ENCODE measurements around the gene CHAF1A.

CHAF1A gene

DNA sequence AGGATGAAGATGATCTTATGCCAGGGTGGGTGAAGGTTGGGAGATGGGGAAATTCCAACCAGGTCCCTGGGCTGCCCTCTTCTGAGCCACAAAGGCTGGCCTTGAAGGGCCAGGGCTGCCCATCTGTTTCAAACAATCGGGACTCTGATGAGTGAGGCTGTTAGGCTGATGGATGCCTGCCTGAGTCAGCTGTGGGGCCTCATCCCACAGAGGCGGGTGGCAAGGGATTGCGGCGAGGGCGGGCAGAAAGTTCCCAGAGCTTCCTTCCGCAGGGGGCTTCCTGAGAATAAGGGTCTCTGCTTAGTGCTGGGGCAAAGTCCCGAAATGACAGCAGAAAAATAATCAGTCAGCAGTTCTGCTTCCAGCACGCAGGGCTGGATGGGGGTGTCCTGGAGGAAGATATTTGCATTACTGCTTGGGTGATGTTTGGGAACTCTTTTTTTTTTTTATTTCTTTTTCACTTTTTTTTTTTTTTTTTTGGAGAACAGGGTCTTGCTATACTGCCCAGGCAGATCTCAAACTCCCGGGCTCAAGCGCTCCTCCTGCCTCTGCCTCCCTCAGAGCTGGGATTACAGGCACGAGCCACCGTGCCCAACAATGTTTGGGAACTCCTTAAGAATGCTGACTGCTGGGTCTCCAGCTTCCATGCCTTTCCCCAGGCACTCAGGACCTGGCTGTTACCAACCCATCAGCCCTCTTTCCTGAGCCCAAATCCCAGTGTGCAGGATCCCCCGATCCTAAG, 16.2 kb upstream of the CHAF1A start:
- H3K27ac ChIP-seq, result no peak overlapping the region
- no peak for TF ChIP-seq ZFX (IDR thresholded peaks at IDR 0.05)
- TF ChIP-seq, protein P1, sequence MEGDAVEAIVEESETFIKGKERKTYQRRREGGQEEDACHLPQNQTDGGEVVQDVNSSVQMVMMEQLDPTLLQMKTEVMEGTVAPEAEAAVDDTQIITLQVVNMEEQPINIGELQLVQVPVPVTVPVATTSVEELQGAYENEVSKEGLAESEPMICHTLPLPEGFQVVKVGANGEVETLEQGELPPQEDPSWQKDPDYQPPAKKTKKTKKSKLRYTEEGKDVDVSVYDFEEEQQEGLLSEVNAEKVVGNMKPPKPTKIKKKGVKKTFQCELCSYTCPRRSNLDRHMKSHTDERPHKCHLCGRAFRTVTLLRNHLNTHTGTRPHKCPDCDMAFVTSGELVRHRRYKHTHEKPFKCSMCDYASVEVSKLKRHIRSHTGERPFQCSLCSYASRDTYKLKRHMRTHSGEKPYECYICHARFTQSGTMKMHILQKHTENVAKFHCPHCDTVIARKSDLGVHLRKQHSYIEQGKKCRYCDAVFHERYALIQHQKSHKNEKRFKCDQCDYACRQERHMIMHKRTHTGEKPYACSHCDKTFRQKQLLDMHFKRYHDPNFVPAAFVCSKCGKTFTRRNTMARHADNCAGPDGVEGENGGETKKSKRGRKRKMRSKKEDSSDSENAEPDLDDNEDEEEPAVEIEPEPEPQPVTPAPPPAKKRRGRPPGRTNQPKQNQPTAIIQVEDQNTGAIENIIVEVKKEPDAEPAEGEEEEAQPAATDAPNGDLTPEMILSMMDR (conservative IDR thresholded peaks at IDR 0.05), result no peak

DNA sequence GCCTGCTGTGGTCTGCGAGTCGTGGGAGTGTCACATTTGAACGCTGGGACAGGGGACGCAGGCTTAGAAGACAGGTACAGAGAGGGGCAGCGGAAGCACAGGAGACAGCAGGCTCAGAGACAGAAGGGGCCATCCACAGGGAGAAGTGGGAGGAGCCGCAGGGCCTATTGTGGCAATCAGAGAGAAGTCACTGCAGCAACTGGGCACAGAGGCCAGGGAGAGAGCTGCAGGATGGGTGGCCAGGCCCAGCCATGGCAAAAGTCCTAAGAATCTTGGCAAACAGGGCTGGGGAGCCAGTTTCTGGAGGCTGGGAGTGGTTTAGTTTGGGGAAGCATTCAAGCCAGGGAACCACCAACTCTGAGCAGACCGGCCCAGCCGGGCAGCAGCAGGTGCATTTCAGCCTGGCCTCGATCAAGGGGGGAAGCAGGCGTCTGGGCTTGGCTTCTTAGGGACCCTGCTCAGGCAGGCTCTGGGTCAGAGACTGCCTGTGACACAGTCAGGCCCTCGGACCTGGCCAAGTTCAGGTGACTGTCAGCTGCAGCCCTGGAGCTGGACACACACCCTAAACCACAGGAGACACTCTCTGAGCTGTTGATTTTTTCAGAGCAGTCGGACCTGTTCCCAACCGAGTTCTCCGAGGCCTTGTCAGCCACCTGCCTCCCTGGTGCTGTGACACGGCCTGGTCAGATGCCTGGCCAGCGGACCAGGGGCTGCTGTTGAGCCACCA, 13.9 kb upstream of the CHAF1A start:
- H3K27ac ChIP-seq, result peak overlapping the region; percentile 91

DNA sequence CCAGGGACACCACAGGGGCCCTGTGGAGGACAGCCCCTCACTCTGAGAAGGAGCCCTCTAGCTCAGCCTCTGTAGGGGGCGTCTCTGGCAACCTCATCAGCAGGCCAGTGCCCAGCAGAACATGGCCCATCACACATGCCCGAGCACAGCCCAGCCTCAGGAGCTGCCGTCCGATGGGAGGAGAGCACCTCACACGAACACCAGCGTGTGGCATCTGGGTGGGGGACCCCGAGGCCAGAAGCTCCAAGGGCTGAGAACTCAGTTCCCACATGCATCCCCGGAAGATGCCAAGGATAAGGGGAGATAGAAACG, 13.4 kb upstream of the CHAF1A start:
- TF ChIP-seq ZFX (IDR thresholded peaks at IDR 0.05), result no peak
- TF ChIP-seq, protein P1 (conservative IDR thresholded peaks at IDR 0.05), result no peak
- peak overlapping the region; percentile 91 for H3K27ac ChIP-seq

More for the DNA sequence above, 13.9 kb upstream of the CHAF1A start:
- TF ChIP-seq, protein P1 (conservative IDR thresholded peaks at IDR 0.05), result no peak
- TF ChIP-seq ZFX (IDR thresholded peaks at IDR 0.05), result peak; percentile 57; the same call in 1 of the 2 replicates

DNA sequence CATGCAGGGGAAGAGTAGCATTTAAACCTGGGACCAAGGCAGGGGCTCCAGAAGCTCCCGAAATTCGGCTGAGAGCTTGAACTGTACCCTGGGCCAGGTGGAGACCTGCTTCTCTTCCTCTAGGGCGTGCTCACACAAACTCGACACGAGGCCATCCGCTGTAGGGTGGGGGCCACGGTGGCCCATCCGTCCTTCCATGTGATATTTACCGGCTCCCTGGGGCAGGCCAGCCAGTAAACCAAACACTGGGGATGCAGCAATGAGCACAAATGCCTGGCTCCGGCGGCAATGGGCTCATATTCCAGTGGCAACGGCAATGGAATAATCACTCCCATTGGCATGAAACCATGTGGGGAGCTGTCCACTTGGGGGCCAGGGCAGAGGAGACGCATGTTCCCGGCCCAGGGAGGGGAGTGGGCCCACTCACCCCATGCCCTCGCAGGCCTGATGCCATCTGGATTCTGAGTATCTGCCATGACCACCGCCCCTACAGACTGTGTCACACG, 12.9 kb upstream of the CHAF1A start:
- TF ChIP-seq, protein P1 (conservative IDR thresholded peaks at IDR 0.05), result no peak
- no peak for TF ChIP-seq ZFX (IDR thresholded peaks at IDR 0.05)
- H3K27ac ChIP-seq, result peak overlapping the region; percentile 91

DNA sequence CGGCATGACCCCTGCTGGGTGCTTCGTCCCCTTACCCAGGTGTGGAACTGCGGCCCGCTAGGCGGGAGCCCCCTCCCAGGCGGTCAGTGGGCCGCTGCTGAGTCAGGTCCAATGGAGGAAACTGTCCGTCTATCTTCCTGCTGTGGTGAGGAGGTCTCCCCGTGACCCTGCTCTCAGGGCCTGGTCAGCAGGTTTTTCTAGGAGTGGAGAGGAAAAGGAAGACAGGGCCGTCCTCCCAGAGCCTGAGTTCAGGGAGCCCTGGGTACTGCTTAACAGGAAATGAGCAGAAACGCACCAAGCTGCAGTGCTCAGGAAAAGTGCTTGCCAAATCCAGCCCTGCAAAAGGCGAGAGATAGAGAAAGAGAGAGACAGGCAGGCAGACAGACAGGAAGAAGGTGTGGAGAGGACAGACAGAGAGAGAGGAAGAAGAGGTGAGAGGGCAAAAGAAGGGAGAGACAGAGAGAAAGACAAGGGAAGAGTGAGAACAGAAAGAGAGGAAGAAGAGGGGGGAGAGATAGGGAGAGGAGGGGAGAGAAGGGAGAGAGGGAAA, 12.3 kb upstream of the CHAF1A start:
- H3K27ac ChIP-seq, result peak overlapping the region; percentile 91
- TF ChIP-seq, protein P1 (conservative IDR thresholded peaks at IDR 0.05), result no peak
- peak; percentile 48; the same call in 1 of the 2 replicates for TF ChIP-seq ZFX (IDR thresholded peaks at IDR 0.05)

DNA sequence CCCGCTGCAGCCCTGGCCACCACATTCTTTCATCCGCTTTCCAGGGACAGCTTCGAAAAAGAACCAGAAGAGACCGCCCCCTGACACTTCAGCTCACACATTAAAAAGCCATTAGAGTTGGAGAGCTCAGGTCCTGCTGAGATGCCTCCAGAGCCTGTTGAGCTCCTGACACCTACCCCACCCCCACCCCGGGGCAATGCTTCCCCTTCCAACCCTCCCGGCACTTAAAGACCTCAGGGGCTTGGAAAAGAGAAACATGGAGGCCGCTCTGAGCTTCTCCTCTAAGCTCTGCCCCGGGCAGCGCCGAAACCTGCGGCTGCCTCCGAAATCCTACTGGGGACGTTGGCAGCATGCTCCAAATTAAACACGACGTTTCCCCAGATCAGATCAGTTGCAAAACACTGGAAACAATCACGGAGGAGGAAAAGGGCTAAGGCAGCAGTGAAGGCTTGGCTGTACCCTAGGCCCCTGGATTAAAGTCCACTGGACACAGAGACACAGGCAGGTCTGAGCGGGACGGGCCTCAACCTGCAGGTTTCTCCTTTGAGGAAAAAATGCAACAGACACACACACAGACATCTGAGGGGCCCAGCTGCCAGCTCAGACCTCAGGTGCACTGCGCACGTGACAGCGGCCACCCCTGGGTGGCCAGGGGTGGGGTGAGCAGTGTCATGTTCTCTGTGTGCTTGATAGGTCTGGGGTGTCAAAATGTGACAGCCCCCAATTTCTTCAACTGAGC, 11.7 kb upstream of the CHAF1A start:
- TF ChIP-seq, protein P1 (conservative IDR thresholded peaks at IDR 0.05), result no peak
- no peak; the same call in 1 of the 2 replicates for TF ChIP-seq ZFX (IDR thresholded peaks at IDR 0.05)
- H3K27ac ChIP-seq, result peak overlapping the region; percentile 91
